Hepatic stellate cell (primary cell): ENCODE data around the gene APOC4.
"Not testable (repeated sequence)": the region's sequence is repeated elsewhere in the genome, so short reads cannot be mapped to it uniquely, and the experiment has no call there.

Source experiments
- DNase-seq: peaks from one replicate; pipeline ENCODE4 v3.0.0; 2011; ENCODE audit warnings: low spot score

Gene APOC4, protein sequence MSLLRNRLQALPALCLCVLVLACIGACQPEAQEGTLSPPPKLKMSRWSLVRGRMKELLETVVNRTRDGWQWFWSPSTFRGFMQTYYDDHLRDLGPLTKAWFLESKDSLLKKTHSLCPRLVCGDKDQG

DNA sequence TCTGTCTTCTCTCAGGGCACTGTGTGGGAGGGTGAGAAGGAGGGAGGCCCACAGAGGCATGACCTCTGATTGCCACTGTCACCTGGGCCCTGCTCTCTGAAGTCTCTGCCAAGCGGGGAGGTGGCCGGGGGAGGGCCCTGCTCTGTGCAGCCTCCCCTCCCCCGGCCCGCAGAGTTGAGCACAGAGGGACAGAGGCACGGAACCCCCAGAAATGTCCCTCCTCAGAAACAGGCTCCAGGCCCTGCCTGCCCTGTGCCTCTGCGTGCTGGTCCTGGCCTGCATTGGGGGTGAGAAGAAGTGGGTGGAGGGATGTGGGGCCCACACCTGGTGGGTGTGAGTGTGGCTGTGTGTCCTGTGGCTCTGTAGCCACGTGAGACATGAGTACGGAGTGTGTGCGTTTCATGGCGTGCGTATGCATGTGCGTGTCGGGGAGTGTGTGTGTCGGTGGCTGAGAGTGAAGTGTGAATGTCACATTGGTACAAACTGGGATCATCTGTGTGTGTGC, at the start of gene APOC4:
Gene APOC4 (plus strand): TSS at position 171 of the 505 bp plus-strand sequence. CDS start 41 bp downstream, at position 212.
- no peak for DNase-seq

DNA sequence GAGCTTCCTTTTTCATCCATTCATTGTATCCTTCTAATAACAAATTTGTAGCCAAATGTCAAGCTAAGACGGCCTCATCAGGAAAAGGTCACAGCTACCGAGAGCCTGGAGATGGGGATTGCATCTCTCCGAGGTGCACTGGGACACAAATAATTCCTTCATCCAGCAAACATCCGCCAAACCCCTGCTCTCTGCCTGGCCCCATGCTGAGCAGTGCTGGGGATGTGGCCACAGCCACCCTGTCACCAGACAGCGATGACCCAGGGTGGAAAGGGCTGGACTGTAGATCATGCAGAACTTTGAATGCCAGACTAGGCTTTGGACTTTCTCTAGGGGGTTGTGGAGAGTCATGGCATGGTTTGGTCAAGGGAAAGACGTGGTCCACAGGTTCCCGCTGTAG, 49.1 kb upstream of the APOC4 start:
- no peak for DNase-seq

DNA sequence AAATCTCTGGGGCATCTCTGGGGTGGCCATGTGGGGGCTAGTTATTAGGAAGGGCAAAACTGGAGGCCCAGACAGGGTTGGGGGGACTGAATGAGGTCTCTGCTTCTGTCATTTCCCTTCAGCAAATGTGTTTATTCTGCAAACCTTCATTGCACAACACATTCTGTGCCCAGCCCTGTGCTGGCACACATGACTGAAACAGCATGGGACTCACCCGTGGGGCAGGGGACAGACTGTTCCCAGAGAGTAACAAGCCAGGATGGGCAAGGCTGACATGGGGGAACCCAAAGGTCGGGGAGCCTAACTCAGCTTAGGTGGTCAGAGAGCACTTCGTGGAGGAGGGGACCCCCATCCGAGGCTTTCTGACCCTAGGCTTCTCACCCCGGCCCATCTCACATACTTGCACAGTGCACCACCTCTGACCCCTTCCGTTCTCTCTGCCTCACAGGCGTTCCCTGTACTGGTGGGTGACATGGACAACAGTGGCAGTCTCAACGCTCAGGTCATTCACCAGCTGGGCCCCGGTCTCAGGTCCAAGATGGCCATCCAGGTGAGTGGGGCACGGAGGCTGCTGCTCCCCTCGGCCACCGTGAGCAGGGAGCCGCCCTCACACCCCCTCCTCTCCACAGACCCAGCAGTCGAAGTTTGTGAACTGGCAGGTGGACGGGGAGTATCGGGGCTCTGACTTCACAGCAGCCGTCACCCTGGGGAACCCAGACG, 48.5 kb upstream of the APOC4 start:
- DNase-seq = no peak

DNA sequence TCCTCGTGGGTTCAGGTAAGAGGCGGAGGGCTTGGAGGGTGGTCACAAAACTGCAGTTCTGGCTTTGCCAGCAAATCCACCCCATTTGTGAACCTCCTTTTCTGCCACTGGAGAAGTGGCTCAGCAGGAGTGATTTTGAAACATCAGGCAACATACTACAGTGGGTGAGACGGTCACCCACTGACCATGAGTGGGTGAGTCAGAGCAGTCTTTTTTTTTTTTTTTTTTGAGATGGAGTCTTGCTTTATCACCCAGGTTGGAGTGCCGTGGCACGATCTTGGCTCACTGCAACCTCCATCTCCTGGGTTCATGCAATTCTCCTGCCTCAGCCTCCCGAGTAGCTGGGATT, 48.0 kb upstream of the APOC4 start:
- no peak for DNase-seq

DNA sequence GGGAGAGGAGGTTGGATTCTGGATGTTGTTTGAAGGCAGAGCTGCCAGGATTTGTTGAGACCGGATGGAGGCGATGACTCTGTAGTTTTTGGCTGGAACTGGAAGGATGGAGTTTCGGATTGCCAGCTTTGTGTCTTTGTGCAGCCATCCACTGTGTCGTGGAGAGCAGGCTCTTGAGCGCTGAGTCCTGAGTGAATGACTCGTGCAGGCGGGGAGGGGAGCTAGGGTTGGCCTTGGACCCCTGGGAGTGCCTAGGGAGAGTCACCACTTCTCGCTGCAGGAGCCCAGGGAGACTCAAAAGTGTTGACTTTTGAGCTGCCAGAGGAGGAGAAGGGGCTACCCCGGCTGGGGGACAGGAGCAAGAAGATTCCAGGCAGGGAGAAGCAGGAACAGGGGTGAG, 47.1 kb upstream of the APOC4 start:
- DNase-seq = no peak

DNA sequence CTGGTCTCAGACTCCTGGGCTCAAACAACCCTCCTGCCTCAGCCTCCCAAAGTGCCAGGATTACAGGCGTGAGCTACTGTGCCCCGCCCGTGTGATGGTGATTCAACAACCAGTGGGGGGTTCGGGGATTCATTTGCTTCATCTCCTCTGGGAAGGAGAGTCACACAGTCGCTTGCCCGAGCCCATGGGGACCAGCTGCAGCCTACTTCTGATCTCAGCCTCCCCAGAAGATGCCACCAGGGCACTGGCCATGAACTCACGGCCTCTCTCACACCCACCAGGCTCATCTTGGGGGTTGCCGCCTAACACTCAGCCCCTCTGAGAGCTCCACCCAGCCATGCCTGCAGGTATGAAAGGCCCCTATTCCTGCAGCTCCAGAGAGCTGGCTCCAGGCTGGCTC, 44.2 kb upstream of the APOC4 start:
- DNase-seq = no peak

DNA sequence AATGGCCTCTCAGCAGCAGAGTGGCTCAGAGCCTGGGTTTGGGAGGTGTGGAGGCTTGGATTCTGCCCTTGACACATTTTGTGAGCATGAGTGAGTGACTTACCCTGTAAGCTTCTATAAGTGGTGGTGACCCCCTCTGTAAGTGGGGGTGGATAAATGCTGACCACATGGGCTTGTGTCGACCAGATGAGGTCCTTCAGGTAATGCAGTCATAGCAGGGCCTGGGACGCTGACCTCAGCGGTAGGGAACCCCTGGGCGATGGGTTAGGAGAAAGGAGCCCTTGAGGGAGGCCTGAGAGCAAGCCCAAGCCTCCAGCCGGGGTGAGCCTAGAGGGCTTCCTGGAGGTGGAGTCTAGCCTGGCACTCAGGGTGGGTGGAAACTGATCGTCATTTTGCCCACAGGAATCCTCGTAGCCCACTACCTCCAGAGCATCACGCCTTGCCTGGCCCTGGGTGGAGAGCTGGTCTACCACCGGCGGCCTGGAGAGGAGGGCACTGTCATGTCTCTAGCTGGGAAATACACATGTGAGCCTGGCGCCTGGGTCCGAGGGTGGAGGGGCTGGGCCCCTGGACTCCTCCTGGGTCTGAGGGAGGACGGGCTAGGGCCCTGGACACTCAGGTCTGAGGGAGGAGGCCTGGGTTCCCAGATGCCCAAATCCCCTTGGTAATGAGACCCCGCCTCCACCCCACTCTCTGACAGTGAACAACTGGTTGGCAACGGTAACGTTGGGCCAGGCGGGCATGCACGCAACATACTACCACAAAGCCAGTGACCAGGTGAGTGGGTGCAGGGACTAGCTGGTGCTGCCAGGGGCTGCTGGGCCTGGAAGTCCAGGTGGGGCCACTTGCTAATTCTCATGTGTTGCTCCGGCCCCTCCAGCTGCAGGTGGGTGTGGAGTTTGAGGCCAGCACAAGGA, 41.5 kb upstream of the APOC4 start:
- no peak for DNase-seq

DNA sequence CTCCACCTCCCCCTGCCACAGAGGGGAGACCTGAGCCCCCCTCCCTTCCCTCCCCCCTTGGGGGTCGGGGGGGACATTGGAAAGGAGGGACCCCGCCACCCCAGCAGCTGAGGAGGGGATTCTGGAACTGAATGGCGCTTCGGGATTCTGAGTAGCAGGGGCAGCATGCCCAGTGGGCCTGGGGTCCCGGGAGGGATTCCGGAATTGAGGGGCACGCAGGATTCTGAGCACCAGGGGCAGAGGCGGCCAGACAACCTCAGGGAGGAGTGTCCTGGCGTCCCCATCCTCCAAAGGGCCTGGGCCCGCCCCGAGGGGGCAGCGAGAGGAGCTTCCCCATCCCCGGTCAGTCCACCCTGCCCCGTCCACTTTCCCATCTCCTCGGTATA, 38.8 kb upstream of the APOC4 start:
- DNase-seq = no peak

DNA sequence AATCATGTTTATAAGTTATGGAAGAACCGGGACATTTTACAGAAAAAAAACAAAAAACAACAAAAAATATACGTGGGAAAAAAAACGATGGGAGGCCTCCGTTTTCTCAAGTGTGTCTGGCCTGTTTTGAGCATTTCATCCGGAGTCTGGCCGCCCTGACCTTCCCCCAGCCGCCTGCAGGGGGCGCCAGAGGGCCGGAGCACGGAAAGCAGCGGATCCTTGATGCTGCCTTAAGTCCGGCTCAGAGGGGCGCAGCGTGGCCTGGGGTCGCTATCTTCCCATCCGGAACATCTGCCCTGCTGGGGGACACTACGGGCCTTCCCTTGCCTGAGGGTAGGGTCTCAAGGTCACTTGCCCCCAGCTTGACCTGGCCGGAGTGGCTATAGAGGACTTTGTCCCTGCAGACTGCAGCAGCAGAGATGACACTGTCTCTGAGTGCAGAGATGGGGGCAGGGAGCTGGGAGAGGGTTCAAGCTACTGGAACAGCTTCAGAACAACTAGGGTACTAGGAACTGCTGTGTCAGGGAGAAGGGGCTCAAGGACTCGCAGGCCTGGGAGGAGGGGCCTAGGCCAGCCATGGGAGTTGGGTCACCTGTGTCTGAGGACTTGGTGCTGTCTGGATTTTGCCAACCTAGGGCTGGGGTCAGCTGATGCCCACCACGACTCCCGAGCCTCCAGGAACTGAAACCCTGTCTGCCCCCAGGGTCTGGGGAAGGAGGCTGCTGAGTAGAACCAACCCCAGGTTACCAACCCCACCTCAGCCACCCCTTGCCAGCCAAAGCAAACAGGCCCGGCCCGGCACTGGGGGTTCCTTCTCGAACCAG, 38.2 kb upstream of the APOC4 start:
- peak; percentile 79 for DNase-seq

DNA sequence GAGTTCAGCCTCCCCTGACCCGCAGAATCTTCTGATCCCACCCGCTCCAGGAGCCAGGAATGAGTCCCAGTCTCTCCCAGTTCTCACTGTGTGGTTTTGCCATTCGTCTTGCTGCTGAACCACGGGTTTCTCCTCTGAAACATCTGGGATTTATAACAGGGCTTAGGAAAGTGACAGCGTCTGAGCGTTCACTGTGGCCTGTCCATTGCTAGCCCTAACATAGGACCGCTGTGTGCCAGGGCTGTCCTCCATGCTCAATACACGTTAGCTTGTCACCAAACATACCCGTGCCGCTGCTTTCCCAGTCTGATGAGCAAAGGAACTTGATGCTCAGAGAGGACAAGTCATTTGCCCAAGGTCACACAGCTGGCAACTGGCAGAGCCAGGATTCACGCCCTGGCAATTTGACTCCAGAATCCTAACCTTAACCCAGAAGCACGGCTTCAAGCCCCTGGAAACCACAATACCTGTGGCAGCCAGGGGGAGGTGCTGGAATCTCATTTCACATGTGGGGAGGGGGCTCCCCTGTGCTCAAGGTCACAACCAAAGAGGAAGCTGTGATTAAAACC, 37.5 kb upstream of the APOC4 start:
- no peak for DNase-seq

DNA sequence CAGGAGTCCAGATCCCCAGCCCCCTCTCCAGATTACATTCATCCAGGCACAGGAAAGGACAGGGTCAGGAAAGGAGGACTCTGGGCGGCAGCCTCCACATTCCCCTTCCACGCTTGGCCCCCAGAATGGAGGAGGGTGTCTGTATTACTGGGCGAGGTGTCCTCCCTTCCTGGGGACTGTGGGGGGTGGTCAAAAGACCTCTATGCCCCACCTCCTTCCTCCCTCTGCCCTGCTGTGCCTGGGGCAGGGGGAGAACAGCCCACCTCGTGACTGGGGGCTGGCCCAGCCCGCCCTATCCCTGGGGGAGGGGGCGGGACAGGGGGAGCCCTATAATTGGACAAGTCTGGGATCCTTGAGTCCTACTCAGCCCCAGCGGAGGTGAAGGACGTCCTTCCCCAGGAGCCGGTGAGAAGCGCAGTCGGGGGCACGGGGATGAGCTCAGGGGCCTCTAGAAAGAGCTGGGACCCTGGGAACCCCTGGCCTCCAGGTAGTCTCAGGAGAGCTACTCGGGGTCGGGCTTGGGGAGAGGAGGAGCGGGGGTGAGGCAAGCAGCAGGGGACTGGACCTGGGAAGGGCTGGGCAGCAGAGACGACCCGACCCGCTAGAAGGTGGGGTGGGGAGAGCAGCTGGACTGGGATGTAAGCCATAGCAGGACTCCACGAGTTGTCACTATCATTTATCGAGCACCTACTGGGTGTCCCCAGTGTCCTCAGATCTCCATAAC, 36.4 kb upstream of the APOC4 start, which contains the start of gene APOE:
Gene APOE (plus strand): TSS at position 360 of the 724 bp plus-strand sequence. CDS start 829 bp downstream, outside the sequence.
- DNase-seq = no peak

DNA sequence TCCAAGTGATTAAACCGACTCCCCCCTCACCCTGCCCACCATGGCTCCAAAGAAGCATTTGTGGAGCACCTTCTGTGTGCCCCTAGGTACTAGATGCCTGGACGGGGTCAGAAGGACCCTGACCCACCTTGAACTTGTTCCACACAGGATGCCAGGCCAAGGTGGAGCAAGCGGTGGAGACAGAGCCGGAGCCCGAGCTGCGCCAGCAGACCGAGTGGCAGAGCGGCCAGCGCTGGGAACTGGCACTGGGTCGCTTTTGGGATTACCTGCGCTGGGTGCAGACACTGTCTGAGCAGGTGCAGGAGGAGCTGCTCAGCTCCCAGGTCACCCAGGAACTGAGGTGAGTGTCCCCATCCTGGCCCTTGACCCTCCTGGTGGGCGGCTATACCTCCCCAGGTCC, 34.4 kb upstream of the APOC4 start:
- no peak for DNase-seq

DNA sequence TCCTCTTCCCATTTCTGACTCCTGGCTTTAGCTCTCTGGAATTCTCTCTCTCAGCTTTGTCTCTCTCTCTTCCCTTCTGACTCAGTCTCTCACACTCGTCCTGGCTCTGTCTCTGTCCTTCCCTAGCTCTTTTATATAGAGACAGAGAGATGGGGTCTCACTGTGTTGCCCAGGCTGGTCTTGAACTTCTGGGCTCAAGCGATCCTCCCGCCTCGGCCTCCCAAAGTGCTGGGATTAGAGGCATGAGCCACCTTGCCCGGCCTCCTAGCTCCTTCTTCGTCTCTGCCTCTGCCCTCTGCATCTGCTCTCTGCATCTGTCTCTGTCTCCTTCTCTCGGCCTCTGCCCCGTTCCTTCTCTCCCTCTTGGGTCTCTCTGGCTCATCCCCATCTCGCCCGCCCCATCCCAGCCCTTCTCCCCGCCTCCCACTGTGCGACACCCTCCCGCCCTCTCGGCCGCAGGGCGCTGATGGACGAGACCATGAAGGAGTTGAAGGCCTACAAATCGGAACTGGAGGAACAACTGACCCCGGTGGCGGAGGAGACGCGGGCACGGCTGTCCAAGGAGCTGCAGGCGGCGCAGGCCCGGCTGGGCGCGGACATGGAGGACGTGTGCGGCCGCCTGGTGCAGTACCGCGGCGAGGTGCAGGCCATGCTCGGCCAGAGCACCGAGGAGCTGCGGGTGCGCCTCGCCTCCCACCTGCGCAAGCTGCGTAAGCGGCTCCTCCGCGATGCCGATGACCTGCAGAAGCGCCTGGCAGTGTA, 33.8 kb upstream of the APOC4 start:
- no peak for DNase-seq

DNA sequence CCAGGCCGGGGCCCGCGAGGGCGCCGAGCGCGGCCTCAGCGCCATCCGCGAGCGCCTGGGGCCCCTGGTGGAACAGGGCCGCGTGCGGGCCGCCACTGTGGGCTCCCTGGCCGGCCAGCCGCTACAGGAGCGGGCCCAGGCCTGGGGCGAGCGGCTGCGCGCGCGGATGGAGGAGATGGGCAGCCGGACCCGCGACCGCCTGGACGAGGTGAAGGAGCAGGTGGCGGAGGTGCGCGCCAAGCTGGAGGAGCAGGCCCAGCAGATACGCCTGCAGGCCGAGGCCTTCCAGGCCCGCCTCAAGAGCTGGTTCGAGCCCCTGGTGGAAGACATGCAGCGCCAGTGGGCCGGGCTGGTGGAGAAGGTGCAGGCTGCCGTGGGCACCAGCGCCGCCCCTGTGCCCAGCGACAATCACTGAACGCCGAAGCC, 33.2 kb upstream of the APOC4 start:
- no peak for DNase-seq

DNA sequence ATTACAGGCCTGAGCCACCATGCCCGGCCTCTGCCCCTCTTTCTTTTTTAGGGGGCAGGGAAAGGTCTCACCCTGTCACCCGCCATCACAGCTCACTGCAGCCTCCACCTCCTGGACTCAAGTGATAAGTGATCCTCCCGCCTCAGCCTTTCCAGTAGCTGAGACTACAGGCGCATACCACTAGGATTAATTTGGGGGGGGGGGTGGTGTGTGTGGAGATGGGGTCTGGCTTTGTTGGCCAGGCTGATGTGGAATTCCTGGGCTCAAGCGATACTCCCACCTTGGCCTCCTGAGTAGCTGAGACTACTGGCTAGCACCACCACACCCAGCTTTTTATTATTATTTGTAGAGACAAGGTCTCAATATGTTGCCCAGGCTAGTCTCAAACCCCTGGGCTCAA, 32.3 kb upstream of the APOC4 start:
- no peak for DNase-seq

DNA sequence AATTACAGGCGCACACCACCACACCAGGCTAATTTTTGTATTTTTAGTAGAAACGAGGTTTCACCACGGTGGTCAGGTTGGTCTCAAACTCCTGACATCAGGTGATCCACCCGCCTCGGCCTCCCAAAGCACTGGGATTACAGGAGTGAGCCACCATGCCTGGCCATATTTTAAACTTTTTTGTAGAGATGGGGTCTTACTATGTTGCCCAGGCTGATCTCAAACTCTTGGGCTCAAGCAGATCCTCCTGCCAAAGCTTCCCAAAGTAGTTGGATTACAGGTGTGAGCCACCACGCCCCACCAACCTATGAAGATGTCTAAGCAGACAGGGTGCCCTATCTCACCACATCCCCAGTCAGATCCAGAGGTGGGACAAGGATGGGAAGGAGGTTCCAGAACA, 30.1 kb upstream of the APOC4 start:
- not testable (repeated sequence) for DNase-seq

DNA sequence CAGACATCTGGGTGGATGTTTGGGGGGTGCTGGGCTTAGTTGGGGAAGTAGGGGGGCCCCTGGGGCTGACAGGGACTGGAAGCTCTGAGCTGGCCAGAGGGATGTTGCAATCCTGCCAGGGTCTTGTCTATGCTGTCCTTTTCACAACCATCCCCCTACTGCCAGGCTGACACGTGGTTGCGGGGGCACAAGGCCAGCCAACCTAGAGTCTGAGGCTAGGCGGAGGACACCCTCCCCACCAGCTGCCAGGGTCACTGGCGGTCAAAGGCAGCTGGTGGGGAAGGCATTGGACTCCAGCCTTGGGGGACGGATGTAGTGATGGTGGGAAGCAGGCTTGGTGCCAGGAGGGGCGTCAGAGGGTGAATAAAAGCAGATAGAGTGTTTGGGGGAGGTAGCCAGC, 29.2 kb upstream of the APOC4 start:
- no peak for DNase-seq

DNA sequence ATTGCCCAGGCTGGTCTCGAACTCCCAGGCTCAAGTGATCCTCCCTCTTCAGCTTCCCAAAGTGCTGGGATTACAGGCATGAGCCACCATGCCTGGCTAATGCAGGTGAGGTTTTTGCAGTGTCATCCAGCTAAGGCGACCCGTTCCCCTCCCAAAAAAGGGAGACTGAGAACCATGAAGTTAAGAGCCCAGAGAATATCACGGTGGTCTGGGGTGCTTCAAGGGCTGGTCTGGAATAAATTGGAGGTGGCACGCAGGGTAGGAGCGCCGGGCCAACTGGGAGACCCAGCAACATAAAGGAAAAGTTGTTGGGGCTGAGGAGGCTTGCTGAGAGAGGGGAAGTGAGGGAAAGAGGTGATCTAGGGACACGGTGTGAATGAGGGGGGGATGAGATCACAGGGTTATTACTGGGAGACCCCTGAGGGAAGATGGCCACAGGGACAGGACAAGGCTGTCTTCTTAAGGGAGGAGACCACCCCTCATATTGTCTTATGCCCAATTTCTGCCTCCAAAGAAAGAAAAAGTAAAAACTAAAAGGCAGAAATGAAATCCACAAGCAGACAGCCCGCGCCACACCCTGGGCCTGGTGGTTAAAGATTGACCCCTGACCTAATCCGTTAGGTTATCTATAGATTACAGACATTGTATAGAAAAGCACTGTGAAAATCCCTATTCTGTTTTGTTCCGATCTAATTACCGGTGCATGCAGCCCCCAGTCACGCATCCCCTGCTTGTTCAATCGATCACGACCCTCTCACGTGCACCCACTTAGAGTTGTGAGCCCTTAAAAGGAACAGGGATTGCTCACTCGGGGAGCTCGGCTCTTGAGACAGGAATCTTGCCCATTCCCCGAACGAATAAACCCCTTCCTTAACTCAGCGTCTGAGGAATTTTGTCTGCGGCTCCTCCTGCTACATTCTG, 28.3 kb upstream of the APOC4 start:
- not testable (repeated sequence) for DNase-seq
